ENCODE data around the gene FAM117B.

DNA sequence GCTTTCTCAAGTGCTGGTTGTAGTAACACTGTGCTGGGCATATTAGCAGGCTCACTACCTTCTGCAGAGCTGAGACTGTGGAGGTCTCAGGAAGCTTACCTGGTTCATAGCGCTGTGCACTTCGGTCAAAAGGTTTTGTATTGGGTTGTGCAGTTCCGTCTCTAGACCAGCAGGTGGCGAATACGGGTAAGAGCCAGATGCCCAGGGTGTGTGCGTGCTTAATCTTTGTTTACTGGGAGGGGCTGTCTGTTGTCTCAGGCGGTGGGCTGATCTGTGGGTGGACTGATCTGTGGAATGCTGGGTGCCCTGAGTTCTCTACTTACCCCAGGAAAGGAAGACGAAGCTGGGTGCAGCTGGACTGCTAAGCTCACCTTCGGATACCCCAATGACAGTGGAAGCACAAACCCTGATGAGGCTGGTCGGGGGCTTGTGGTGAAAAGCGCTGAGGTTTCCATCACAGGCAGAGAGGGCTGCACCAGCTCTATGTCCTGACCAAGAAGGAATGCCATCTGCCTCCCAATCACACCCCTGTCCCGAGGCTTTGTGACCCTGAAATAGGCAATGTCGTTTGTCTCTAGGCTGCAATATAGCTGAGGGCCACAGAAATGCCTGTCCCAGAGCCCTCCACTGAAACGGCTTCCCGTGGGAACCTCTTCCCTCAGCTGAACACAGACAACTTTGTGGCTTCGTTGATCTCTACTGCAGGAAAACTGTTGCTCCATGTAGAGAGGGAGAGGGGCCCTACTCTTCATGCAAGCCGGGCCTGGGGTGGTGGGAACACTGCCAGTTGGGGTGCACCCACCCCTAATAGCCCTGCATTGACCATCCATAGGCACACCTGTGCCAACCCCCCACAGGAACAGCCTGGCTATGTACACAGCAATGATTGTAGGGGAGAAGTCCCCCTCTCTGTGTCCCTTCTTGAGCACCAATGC lies 45.9 kb upstream of the FAM117B start:
- no peak for TF ChIP-seq HDGF (IDR thresholded peaks at IDR 0.05; ENCODE audit: borderline replicate concordance)
- no peak for TF ChIP-seq BHLHE40 (IDR thresholded peaks at IDR 0.05; ENCODE audit: borderline replicate concordance)

All from HEK293T (cell line).